Psoas muscle (tissue), 8 donors: ENCODE data around the gene TASP1. TPM values are rescaled to one million over a fixed set of nuclear protein-coding genes. Genes with fewer than 3 reads are reported as not detected.

Source experiments
- ATAC-seq, 4 donors: fragments of 200-7000 bp; cut with Tn5 transposase; one replicate each; pipeline ENCODE4 v1.9.1; 2020; ENCODE audit warnings: moderate library complexity in 3 of 4, mild to moderate bottlenecking in 2 of 4
- DNase-seq, 2 donors: peaks; one replicate each; pipeline ENCODE4 v3.0.0-alpha.2; 2020
- H3K27ac ChIP-seq: fragments of 200-600 bp; one replicate; pipeline ENCODE4 v1.8.0; 2022
- H3K27me3 ChIP-seq, 3 donors: fragments of 200-600 bp in 1 of 3; one replicate each; pipeline versions ENCODE4 v1.6.1 to v1.8.0; 2013 to 2022; ENCODE audit warnings: low read length in 2 of 3, mild to moderate bottlenecking in 2 of 3, moderate library complexity in 1 of 3; ENCODE audit not compliant: insufficient read depth in 3 of 3
- H3K36me3 ChIP-seq, 2 donors: fragments of 200-600 bp in 1 of 2; one replicate each; pipeline versions ENCODE4 v1.6.1 to v1.8.0; 2013 to 2022; ENCODE audit warnings: low read depth in 1 of 2, mild to moderate bottlenecking in 1 of 2, moderate library complexity in 1 of 2; ENCODE audit not compliant: insufficient read depth in 1 of 2
- H3K4me1 ChIP-seq: fragments of 200-600 bp; one replicate; pipeline ENCODE4 v1.8.0; 2022
- H3K4me3 ChIP-seq: fragments of 200-600 bp; one replicate; pipeline ENCODE4 v1.8.0; 2022; ENCODE audit warnings: mild to moderate bottlenecking
- H3K9me3 ChIP-seq: fragments of 200-600 bp; one replicate; pipeline ENCODE4 v1.8.0; 2022
- CTCF ChIP-seq: fragments of 200-600 bp; IDR thresholded peaks from one replicate; pipeline ENCODE4 v1.8.0; 2022; ENCODE audit warnings: antibody characterized with exemption
- WGBS, 3 donors: extraction: QIAGEN DNeasy Blood & Tissue Kit; methylation state at CpG; one replicate each; pipeline versions ENCODE4 v1.1.6 to v1.1.7; 2013; 5-methylcytosine and 5-hydroxymethylcytosine counted together
- intact Hi-C, 2 donors: fragments of 100-400 bp; cut with DNase I; formaldehyde crosslinking; loops; one replicate each; pipeline versions ENCODE4 v1.11.0 to v1.14.2; 2022
- polyA plus RNA-seq, 3 donors: library from polyadenylated mRNA; stranded (reverse); fragments of 200-250 nt; gene quantifications; one replicate each; pipeline ENCODE4 v1.2.3, GENCODE V29; 2013
- total RNA-seq, 4 donors: library from RNA; stranded (reverse); fragmentation: NEBNext Ultra II Directional in 2 of 4; extraction: Animal tissue kit (Norgen Biotek cat#: 25700) in 2 of 4; gene quantifications; one replicate each; pipeline versions ENCODE4 v1.2.1 to v1.2.4, GENCODE V29; 2021 to 2023
- donor health status: healthy with polysubstance abuse.
- donor health status: DM: no; HTN: no; CAD: no; lungs with moderate emphysema.
- donor health status: Bipolar disorder and iron deficiency.
- donor health status: healthy.
- donor health status: DM: yes; HTN: yes; CAD: no.
- donor health status: DM: no; HTN: no; CAD: no.
- donor health status: DM: no; HTN: no; CAD: no.
- donor health status: DM: yes; HTN: yes; CAD: no.

Gene TASP1
- total and polyA plus RNA-seq, 7 donors = 1.8 to 4.8 (median 3.2) TPM

GRCh38 chr20:13404293-13404692 is 234.4 kb downstream of the TASP1 start:
- ATAC-seq (no peak), DNase-seq (no peak)
- H3K4me1 ChIP-seq = no peaks in the 10 kb centered on the region
- WGBS, 3 donors = 78 to 89% (median 88%) methylated on average over 4 of the region's 4 CpGs
- H3K4me3 ChIP-seq = no peak overlapping the region
- TF ChIP-seq CTCF = no peak
- intact Hi-C loops = no loop called here
- H3K36me3 ChIP-seq = no peaks in the 10 kb centered on the region
- no peaks in the 10 kb centered on the region for H3K9me3 ChIP-seq
- H3K27ac ChIP-seq = no peak overlapping the region
- no peaks in the 10 kb centered on the region for H3K27me3 ChIP-seq

- no peak for DNase-seq
- no peak for ATAC-seq
- intact Hi-C loops = no loop called here
- H3K9me3 ChIP-seq = no peaks in the 10 kb centered on the region
- WGBS, 3 donors = 50 to 92% (median 64%) methylated on average over 2 of the region's 2 CpGs
- TF ChIP-seq CTCF = no peak
- H3K27me3 ChIP-seq = no peaks in the 10 kb centered on the region
- H3K4me3 ChIP-seq = no peak overlapping the region
- H3K27ac ChIP-seq = no peak overlapping the region
- H3K4me1 ChIP-seq = no peaks in the 10 kb centered on the region
- H3K36me3 ChIP-seq = no peaks in the 10 kb centered on the region
Measured at GRCh38 chr20:13403453-13403852, 235.3 kb downstream of the TASP1 start.

- WGBS, 3 donors = 98 to 100% (median 98%) methylated on average over 2 of the region's 2 CpGs
Measured at GRCh38 chr20:13402986-13403385, 235.7 kb downstream of the TASP1 start.

GRCh38 chr20:13402171-13402760 is 236.5 kb downstream of the TASP1 start:
- no peak overlapping the region for H3K4me3 ChIP-seq
- DNase-seq = no peak
- 61 to 73% (median 70%) methylated on average over 5 of the region's 5 CpGs for WGBS, 3 donors
- no peaks in the 10 kb centered on the region for H3K9me3 ChIP-seq
- ATAC-seq = no peak
- intact Hi-C loops = no loop called here
- H3K4me1 ChIP-seq = no peaks in the 10 kb centered on the region
- no peaks in the 10 kb centered on the region for H3K36me3 ChIP-seq
- H3K27me3 ChIP-seq = no peaks in the 10 kb centered on the region
- no peak for TF ChIP-seq CTCF
- H3K27ac ChIP-seq = no peak overlapping the region

More at GRCh38 chr20:13402986-13403385, 235.7 kb downstream of the TASP1 start:
- H3K9me3 ChIP-seq = no peaks in the 10 kb centered on the region
- no peaks in the 10 kb centered on the region for H3K4me1 ChIP-seq
- no peak overlapping the region for H3K4me3 ChIP-seq
- no peak overlapping the region for H3K27ac ChIP-seq
- TF ChIP-seq CTCF = no peak
- no peaks in the 10 kb centered on the region for H3K27me3 ChIP-seq
- intact Hi-C loops = no loop called here
- DNase-seq (no peak), ATAC-seq (no peak)
- no peaks in the 10 kb centered on the region for H3K36me3 ChIP-seq

GRCh38 chr20:13401596-13401995 is 237.1 kb downstream of the TASP1 start:
- intact Hi-C loops = no loop called here
- WGBS, 3 donors = 94 to 100% (median 98%) methylated on average over 1 of the region's 1 CpG
- TF ChIP-seq CTCF = no peak

More at GRCh38 chr20:13401596-13401995, 237.1 kb downstream of the TASP1 start:
- no peak overlapping the region for H3K4me3 ChIP-seq
- H3K27me3 ChIP-seq = no peaks in the 10 kb centered on the region
- no peaks in the 10 kb centered on the region for H3K4me1 ChIP-seq
- no peak overlapping the region for H3K27ac ChIP-seq
- DNase-seq (no peak), ATAC-seq (no peak)
- H3K9me3 ChIP-seq = no peaks in the 10 kb centered on the region
- no peaks in the 10 kb centered on the region for H3K36me3 ChIP-seq
